Stimulated activated naive CD4-positive, alpha-beta T cell (primary cell): ENCODE results near the gene OR52I2.
A peak's percentile ranks its signal among the peaks of the same experiment; 100 is the strongest.

Experiments used
- DNase-seq, 6 experiments: peaks; one replicate each; lab custom pipeline; 2025; lab: John Stamatoyannopoulos, UW

Gene OR52I2

GRCh38 chr11:4581443-4581842 lies at the start of gene OR52I2:
Gene OR52I2 (plus strand): TSS chr11:4581743.
- DNase-seq = no peak

- peak in 5 of 6 experiments; percentile 9 to 51 (median 16) for DNase-seq
Measured at GRCh38 chr11:4539603-4540219, 41.8 kb upstream of the OR52I2 start.

GRCh38 chr11:4541071-4541470 lies 40.5 kb upstream of the OR52I2 start:
- no peak for DNase-seq

- DNase-seq = no peak
Measured at GRCh38 chr11:4543561-4543960, 38.0 kb upstream of the OR52I2 start.

- no peak for DNase-seq
Measured at GRCh38 chr11:4544891-4545290, 36.7 kb upstream of the OR52I2 start, which contains the start of gene OR52M1. Gene OR52M1 (plus strand): TSS chr11:4545191. CDS start chr11:4545191, 0 bp downstream.

GRCh38 chr11:4546878-4547277 lies 34.7 kb upstream of the OR52I2 start:
- DNase-seq = no peak

- no peak for DNase-seq
Measured at GRCh38 chr11:4547416-4547815, 34.1 kb upstream of the OR52I2 start.

GRCh38 chr11:4551346-4551979 lies 30.1 kb upstream of the OR52I2 start:
- no peak for DNase-seq

- DNase-seq = no peak
Measured at GRCh38 chr11:4559527-4560440, 21.8 kb upstream of the OR52I2 start.

- DNase-seq = no peak
Measured at GRCh38 chr11:4560467-4560866, 21.1 kb upstream of the OR52I2 start.

- no peak for DNase-seq
Measured at GRCh38 chr11:4565371-4565770, 16.2 kb upstream of the OR52I2 start.

GRCh38 chr11:4569075-4569474 lies 12.5 kb upstream of the OR52I2 start:
- DNase-seq = no peak

- DNase-seq = no peak
Measured at GRCh38 chr11:4576880-4577279, 4.7 kb upstream of the OR52I2 start.

- DNase-seq = no peak
Measured at GRCh38 chr11:4577761-4578160, 3.8 kb upstream of the OR52I2 start.

- DNase-seq = no peak
Measured at GRCh38 chr11:4578624-4579023, 2.9 kb upstream of the OR52I2 start.

- DNase-seq = no peak
Measured at GRCh38 chr11:4580124-4580523, 1.4 kb upstream of the OR52I2 start.

- no peak for DNase-seq
Measured at GRCh38 chr11:4589017-4589416, 7.5 kb downstream of the OR52I2 start.

GRCh38 chr11:4593739-4594138 lies 12.2 kb downstream of the OR52I2 start, which contains the start of gene OR52I1:
Gene OR52I1 (plus strand): TSS chr11:4594039. CDS start chr11:4594039, 0 bp downstream.
- DNase-seq = no peak

- DNase-seq = no peak
Measured at GRCh38 chr11:4605057-4605456, 23.5 kb downstream of the OR52I2 start.

GRCh38 chr11:4606231-4607015 lies 24.9 kb downstream of the OR52I2 start:
- no peak for DNase-seq

GRCh38 chr11:4607096-4607495 lies 25.6 kb downstream of the OR52I2 start:
- no peak for DNase-seq
